Esophagus muscularis mucosa (tissue), 4 donors: Measurements from ENCODE around the gene GEMIN7.

Source experiments
- CTCF ChIP-seq, 3 experiments: fragments of 200-600 bp in 2 of 3; fragments of 450-650 bp in 1 of 3; sonication (generic) in 2 of 3; IDR thresholded peaks; one replicate each; pipeline ENCODE4 v1.5.1; 2017 to 2019; ENCODE audit warnings: antibody characterized with exemption in 3 of 3, mild to moderate bottlenecking in 2 of 3, moderate library complexity in 1 of 3
- EP300 ChIP-seq: sonication (generic); formaldehyde crosslinking; IDR thresholded peaks from one replicate; pipeline ENCODE4 v1.6.1; 2017; ENCODE audit warnings: antibody characterized with exemption
- POLR2A ChIP-seq: fragments of 450-650 bp; IDR thresholded peaks from one replicate; pipeline ENCODE4 v1.6.1; 2017; ENCODE audit warnings: antibody characterized with exemption, moderate library complexity, mild to moderate bottlenecking, low read depth
- POLR2AphosphoS5 ChIP-seq, 2 donors: sonication (generic); formaldehyde crosslinking; IDR thresholded peaks; one replicate each; pipeline ENCODE4 v1.6.1; 2017; ENCODE audit warnings: antibody characterized with exemption in 2 of 2

- TF ChIP-seq POLR2AphosphoS5 (IDR thresholded peaks at IDR 0.05) (no peak), POLR2A (no peak), CTCF (IDR thresholded peaks at IDR 0.05) (no peak), EP300 (no peak)
These were observed 20.4 kb upstream of the GEMIN7 start for GRCh38 chr19:45058622-45059159.
